ENCODE measurements around the gene OR2T34. TPM values are rescaled to one million over a fixed set of nuclear protein-coding genes. Genes with fewer than 3 reads are reported as not detected.
"Not testable (repeated sequence)": the region's sequence is repeated elsewhere in the genome, so short reads cannot be mapped to it uniquely, and the experiment has no call there.

The OR2T34 gene

DNA sequence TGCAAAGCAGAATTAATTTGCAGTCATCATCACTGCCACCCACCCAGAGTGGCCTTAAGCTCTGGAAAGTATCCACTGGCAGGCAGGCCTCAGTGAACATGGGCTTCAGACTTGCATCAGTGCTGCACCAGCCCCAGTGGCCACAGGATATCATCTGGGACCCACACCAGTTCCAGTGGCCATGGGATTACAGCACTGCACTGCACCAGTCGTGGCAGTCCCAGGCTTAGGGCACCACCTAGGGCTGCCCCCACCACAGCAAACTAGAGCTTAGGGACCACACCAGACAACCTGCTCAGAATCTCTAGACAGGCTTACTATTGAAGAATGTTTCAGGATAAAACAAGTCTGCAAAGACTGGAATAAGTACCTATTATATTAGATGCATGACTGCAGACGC is 27.2 kb downstream of the OR2T34 start:
- H3K36me3 ChIP-seq (ENCODE audit: control insufficient read depth in 1 of 2, insufficient read depth in 2 of 2, low read depth in 1 of 2, low read length in 2 of 2); H3K4me2 ChIP-seq (ENCODE audit: low read length, poor library complexity, severe bottlenecking); H2BK120ac ChIP-seq (ENCODE audit: low read depth, low read length); H3K4me3 ChIP-seq (ENCODE audit: insufficient read depth in 1 of 2, low read depth in 1 of 2, low read length in 2 of 2); H2AK5ac ChIP-seq (ENCODE audit: low read length, severe bottlenecking); H3K23ac ChIP-seq (ENCODE audit: low read length in 2 of 2); H3K4ac ChIP-seq (ENCODE audit: low read depth in 1 of 2, low read length in 2 of 2); H3K79me1 ChIP-seq (replicated peaks; ENCODE audit: low read length, poor library complexity, severe bottlenecking); H2AFZ ChIP-seq (ENCODE audit: low read depth, low read length); DNase-seq; H2BK15ac ChIP-seq (ENCODE audit: low read depth, poor library complexity, severe bottlenecking); H2BK12ac ChIP-seq (ENCODE audit: low read length in 2 of 2); H3K14ac ChIP-seq (ENCODE audit: low read length in 2 of 2); H4K8ac ChIP-seq (ENCODE audit: low read length); H4K91ac ChIP-seq (ENCODE audit: low read length); H3K4me1 ChIP-seq (ENCODE audit: control insufficient read depth, insufficient read depth, low read depth, low read length); H3K18ac ChIP-seq (ENCODE audit: low read depth in 1 of 2, low read length in 2 of 2); H3K27ac ChIP-seq (ENCODE audit: low read length, poor library complexity, severe bottlenecking); H3K9ac ChIP-seq (ENCODE audit: low read length); H2BK5ac ChIP-seq (ENCODE audit: low read depth, low read length, poor library complexity, severe bottlenecking); H3K27me3 ChIP-seq (ENCODE audit: control insufficient read depth in 1 of 2, insufficient read depth in 1 of 2, low read length in 2 of 2); H3K9me3 ChIP-seq (ENCODE audit: control insufficient read depth, low read length): not testable (repeated sequence)
- no CpG with 5 or more reads among the region's 2 CpGs for WGBS

DNA sequence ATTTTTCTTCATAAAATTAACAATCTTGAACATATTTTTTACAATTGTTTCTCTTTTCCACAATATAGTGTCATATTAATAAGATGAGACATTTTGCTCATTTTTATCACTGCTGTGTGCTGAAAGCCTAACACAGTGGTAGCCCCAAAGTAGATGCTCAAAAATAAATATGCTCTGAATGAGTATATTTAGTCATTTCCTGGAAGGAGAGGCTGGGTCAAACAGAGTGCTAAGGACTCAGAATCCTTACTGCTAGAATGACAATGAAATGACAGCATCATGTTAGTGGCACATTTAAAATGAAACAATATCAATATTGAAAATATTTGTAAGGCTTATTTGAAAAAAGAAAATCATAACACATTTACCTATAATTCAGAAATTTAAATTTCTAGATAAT is 37.1 kb downstream of the OR2T34 start:
- H3K4me3 ChIP-seq (ENCODE audit: insufficient read depth in 1 of 2, low read depth in 1 of 2, low read length in 2 of 2); H3K18ac ChIP-seq (ENCODE audit: low read depth in 1 of 2, low read length in 2 of 2); H2AK5ac ChIP-seq (ENCODE audit: low read length, severe bottlenecking); H2BK12ac ChIP-seq (ENCODE audit: low read length in 2 of 2); H3K9ac ChIP-seq (ENCODE audit: low read length); H3K4me1 ChIP-seq (ENCODE audit: control insufficient read depth, insufficient read depth, low read depth, low read length); H4K8ac ChIP-seq (ENCODE audit: low read length); H2BK5ac ChIP-seq (ENCODE audit: low read depth, low read length, poor library complexity, severe bottlenecking); H3K27me3 ChIP-seq (ENCODE audit: control insufficient read depth in 1 of 2, insufficient read depth in 1 of 2, low read length in 2 of 2); DNase-seq; H4K91ac ChIP-seq (ENCODE audit: low read length); H2AFZ ChIP-seq (ENCODE audit: low read depth, low read length); H3K79me1 ChIP-seq (replicated peaks; ENCODE audit: low read length, poor library complexity, severe bottlenecking); H3K4me2 ChIP-seq (ENCODE audit: low read length, poor library complexity, severe bottlenecking); H3K14ac ChIP-seq (ENCODE audit: low read length in 2 of 2); H2BK15ac ChIP-seq (ENCODE audit: low read depth, poor library complexity, severe bottlenecking); H3K9me3 ChIP-seq (ENCODE audit: control insufficient read depth, low read length); H3K27ac ChIP-seq (ENCODE audit: low read length, poor library complexity, severe bottlenecking); H3K4ac ChIP-seq (ENCODE audit: low read depth in 1 of 2, low read length in 2 of 2); H3K36me3 ChIP-seq (ENCODE audit: control insufficient read depth in 1 of 2, insufficient read depth in 2 of 2, low read depth in 1 of 2, low read length in 2 of 2); H3K23ac ChIP-seq (ENCODE audit: low read length in 2 of 2); H2BK120ac ChIP-seq (ENCODE audit: low read depth, low read length): not testable (repeated sequence)

Small RNAs within 50 kb of the gene (small RNA-seq; reads per million reads assigned to genes)
- gene RF00019 (ENCODE audit: low read depth), result not detected
